K562 (cell line): ENCODE data around the gene PRAC1. TPM values are rescaled to one million over a fixed set of nuclear protein-coding genes. Genes with fewer than 3 reads are reported as not detected.
"Not testable (repeated sequence)": the region's sequence is repeated elsewhere in the genome, so short reads cannot be mapped to it uniquely, and the experiment has no call there.

Experiments used
- ATAC-seq: fragments of 200-7000 bp; cut with Tn5 transposase; 3 replicates; pipeline ENCODE4 v1.9.1; 2020; ENCODE audit warnings: moderate library complexity
- BruUV-seq: library from RNA; stranded (reverse); fragments of 400-500 nt; replicated peaks from 2 replicates; lab custom pipeline; 2021; lab: Mats Ljungman, UMichigan
- CTCF ChIA-PET: fragments of 300-600 bp; formaldehyde crosslinking; extraction: SDS; loops from one replicate; lab custom pipeline; 2021; ENCODE audit warnings: low intra/inter-chr PET ratio; lab: Yijun Ruan, JAX
- POLR2A ChIA-PET: fragments of 300-600, 350-650 bp; sonication (Branson Sonifier 250); formaldehyde crosslinking; extraction: SDS; loops from one replicate; lab custom pipeline; 2021; ENCODE audit warnings: antibody characterized with exemption, inconsistent platforms; lab: Yijun Ruan, JAX
- DNase-seq, 4 experiments: peaks; one replicate each; pipeline versions ENCODE4 v3.0.0 to v3.0.0-alpha.2; 2011 to 2018; ENCODE audit warnings: low spot score in 3 of 4, mixed read lengths in 3 of 4; ENCODE audit errors: extremely low read depth in 1 of 4
- FAIRE-seq: peaks from 2 replicates; lab custom pipeline; 2011; peaks lifted over from hg19 to GRCh38; lab: Jason Lieb, UNC
- H2AFZ ChIP-seq: 2 replicates; pipeline ENCODE4 v1.6.0; 2011; ENCODE audit warnings: low read depth, low read length, control low read depth, inconsistent platforms
- H3K27ac ChIP-seq: fragments of 200-600 bp; 3 replicates; pipeline ENCODE4 v1.8.0; 2011; ENCODE audit warnings: low read depth, mild to moderate bottlenecking, control low read depth, inconsistent platforms, low read length, moderate library complexity, mixed read lengths; ENCODE audit errors: extremely low read depth
- H3K27me3 ChIP-seq, 2 experiments: fragments of 300-600 bp in 1 of 2; 2 replicates in 1 of 2; 3 replicates in 1 of 2; pipeline versions ENCODE4 v1.6.0 to v1.8.0; 2011; ENCODE audit warnings: inconsistent platforms in 2 of 2, low read length in 2 of 2, mild to moderate bottlenecking in 1 of 2, mixed read lengths in 1 of 2, moderate library complexity in 1 of 2; ENCODE audit not compliant: control insufficient read depth in 2 of 2, insufficient read depth in 2 of 2
- H3K36me3 ChIP-seq: fragments of 300-600 bp; 3 replicates; pipeline ENCODE4 v1.8.0; 2011; ENCODE audit warnings: mild to moderate bottlenecking, low read length, inconsistent platforms; ENCODE audit not compliant: control insufficient read depth, insufficient read depth
- H3K4me1 ChIP-seq, 2 experiments: fragments of 200-600 bp in 1 of 2; replicated peaks in 1 of 2; 2 replicates in 1 of 2; 3 replicates in 1 of 2; pipeline versions ENCODE4 v1.5.1 to v1.8.0; 2011; ENCODE audit warnings: inconsistent platforms in 2 of 2, low read length in 2 of 2, mild to moderate bottlenecking in 1 of 2, mixed read lengths in 1 of 2, moderate library complexity in 1 of 2; ENCODE audit not compliant: control insufficient read depth in 2 of 2, insufficient read depth in 2 of 2
- H3K4me2 ChIP-seq: 2 replicates; pipeline ENCODE4 v1.6.1; 2011; ENCODE audit warnings: low read length, control low read depth, inconsistent platforms, mixed read lengths; ENCODE audit not compliant: insufficient read depth
- H3K4me3 ChIP-seq: fragments of 200-600 bp; sonication (generic), shearing (Covaris generic); 2 replicates; pipeline ENCODE4 v1.5.1; 2016; ENCODE audit warnings: control low read depth, inconsistent platforms
- H3K79me2 ChIP-seq: fragments of 200-600 bp; 3 replicates; pipeline ENCODE4 v1.8.0; 2011; ENCODE audit warnings: low read length, inconsistent platforms; ENCODE audit not compliant: control insufficient read depth, insufficient read depth
- H3K9ac ChIP-seq, 2 experiments: 2 replicates each; pipeline versions ENCODE4 v1.6.0 to v1.6.1; 2011; ENCODE audit warnings: low read depth in 2 of 2, low read length in 2 of 2, control low read depth in 1 of 2, inconsistent platforms in 1 of 2, mild to moderate bottlenecking in 1 of 2, mixed read lengths in 1 of 2; ENCODE audit not compliant: insufficient read depth in 1 of 2
- H3K9me1 ChIP-seq: one replicate; pipeline ENCODE4 v1.6.0; 2011; ENCODE audit warnings: inconsistent platforms, mild to moderate bottlenecking, low read length, moderate library complexity; ENCODE audit not compliant: control insufficient read depth, insufficient read depth
- H3K9me3 ChIP-seq: replicated peaks from 2 replicates; pipeline ENCODE4 v1.5.1; 2011; ENCODE audit warnings: low read depth, low read length, inconsistent platforms; ENCODE audit not compliant: control insufficient read depth, insufficient read depth
- H4K20me1 ChIP-seq: replicated peaks from 2 replicates; pipeline ENCODE4 v1.6.1; 2011; ENCODE audit warnings: low read length, inconsistent platforms, mixed read lengths; ENCODE audit not compliant: control insufficient read depth, insufficient read depth
- BRCA1 ChIP-seq, 2 experiments: fragments of 450-650 bp in 1 of 2; sonication (generic) in 1 of 2; formaldehyde crosslinking in 1 of 2; IDR thresholded peaks; 2 replicates each; pipeline versions ENCODE4 v1.5.0 to v1.6.1; 2017 to 2020; ENCODE audit warnings: mild to moderate bottlenecking in 1 of 2, missing genetic modification reagents in 1 of 2
- CEBPB ChIP-seq: fragments of 450-650 bp; IDR thresholded peaks from 2 replicates; pipeline ENCODE4 v1.6.1; 2016; ENCODE audit warnings: missing genetic modification characterization, missing compliant biosample characterization
- CTCFL ChIP-seq: IDR thresholded peaks from 2 replicates; pipeline ENCODE4 v1.6.1; 2011; ENCODE audit warnings: borderline replicate concordance, low read depth, mild to moderate bottlenecking, moderate library complexity, low read length; ENCODE audit not compliant: insufficient read depth, poor library complexity, severe bottlenecking
- HOMEZ ChIP-seq: fragments of 250-450 bp; sonication (Bioruptor Pico); IDR thresholded peaks from 2 replicates; pipeline ENCODE4 v1.4.0; 2020; ENCODE audit warnings: mild to moderate bottlenecking, moderate library complexity
- WGBS: fragments of 100-300 bp; shearing (Covaris generic); methylation state at CpG from one replicate; pipeline ENCODE4 v1.1.6; 2016; ENCODE audit warnings: low coverage, mixed read lengths; ENCODE audit not compliant: insufficient coverage; ENCODE audit errors: missing lambda C conversion rate; 5-methylcytosine and 5-hydroxymethylcytosine counted together
- in situ Hi-C: fragments of 300-500 bp; cut with MboI; formaldehyde crosslinking; loops from 4 replicates; pipeline ENCODE4 v1.15.0; 2018; ENCODE audit warnings: inconsistent platforms, mixed read lengths
- intact Hi-C: fragments of 100-400 bp; cut with micrococcal nuclease; formaldehyde crosslinking; loops from 2 replicates; pipeline ENCODE4 v1.14.2; 2022
- polyA plus RNA-seq, 8 experiments: library from polyadenylated mRNA; depleted of rRNA in 4 of 8; stranded (reverse) in 5 of 8; unstranded in 3 of 8; fragments of >200 nt; fragmentation: Nextera tagmentation in 2 of 8; fragmentation: Illumina TruSeq in 1 of 8; extraction: Ambion mirVana in 2 of 8; extraction: Trizol in 1 of 8; gene quantifications; 2 replicates each; pipeline versions ENCODE4 v1.2.1 to v1.2.3, GENCODE V29; 2011 to 2014; ENCODE audit warnings: inconsistent platforms in 1 of 8, missing spikeins in 1 of 8
- total RNA-seq, 7 experiments: library from RNA; depleted of rRNA in 6 of 7; stranded (reverse); fragments of >200 nt in 6 of 7; fragmentation: Illumina TruSeq in 2 of 7; extraction: Trizol in 2 of 7; gene quantifications; 2 replicates each; pipeline versions ENCODE4 v1.2.1 to v1.2.3, GENCODE V29; 2011 to 2021; ENCODE audit warnings: low replicate concordance in 1 of 7

PRAC1 gene
- total and polyA plus RNA-seq, 9 of the 15 experiments (the other 6 are each of a cell fraction or from before 2014, with no cell fraction given) = not detected

GRCh38 chr17:48717367-48718226 is 4.7 kb downstream of the PRAC1 start (continued):
- TF ChIP-seq CTCFL (no peak), BRCA1 (IDR thresholded peaks at IDR 0.05) (no peak), BRCA1 (CRISPR knock-in tag; IDR thresholded peaks at IDR 0.05) (no peak), HOMEZ (no peak), CEBPB (peak; percentile 24; the same call in 1 of the 2 replicates)

- DNase-seq, H3K4me2 ChIP-seq, intact Hi-C loops, CTCF ChIA-PET, ATAC-seq, H3K9ac ChIP-seq, H3K9me3 ChIP-seq, BruUV-seq, H3K79me2 ChIP-seq, H3K4me3 ChIP-seq, POLR2A ChIA-PET, H3K9me1 ChIP-seq, in situ Hi-C loops, FAIRE-seq, H2AFZ ChIP-seq, H4K20me1 ChIP-seq, H3K27ac ChIP-seq, H3K36me3 ChIP-seq: not testable (repeated sequence)
- H3K4me1 ChIP-seq = peaks cover 0 to 12% of the 10 kb centered on the region in 2 experiments; a peak in 1 of 5 replicates
- WGBS = 0% methylated on average over 3 of the region's 3 CpGs
- peaks cover 37 to 39% of the 10 kb centered on the region in 2 experiments for H3K27me3 ChIP-seq
Measured at GRCh38 chr17:48716549-48716948, 5.8 kb downstream of the PRAC1 start.
